Panc1 (cell line): Measurements from ENCODE around the gene RHBDL3. TPM values are rescaled to one million over a fixed set of nuclear protein-coding genes. Genes with fewer than 3 reads are reported as not detected.

ENCODE experiments used
- ATAC-seq: fragments of 200-7000 bp; cut with Tn5 transposase; 2 replicates; pipeline ENCODE4 v1.9.1; 2020; ENCODE audit warnings: mild to moderate bottlenecking, moderate library complexity
- Bru-seq: library from RNA; stranded (reverse); fragments of 400-500 nt; gene quantifications from one replicate; lab custom pipeline; 2021; lab: Mats Ljungman, UMichigan
- BruChase-seq, 2 experiments: library from RNA; stranded (reverse); fragments of 400-500 nt; gene quantifications; one replicate each; lab custom pipeline; 2021; lab: Mats Ljungman, UMichigan
- BruUV-seq: library from RNA; stranded (reverse); fragments of 400-500 nt; replicated peaks from 2 replicates; lab custom pipeline; 2021; lab: Mats Ljungman, UMichigan
- CTCF ChIA-PET: fragments of 300-600 bp; sonication (Branson Sonifier 250); formaldehyde crosslinking; loops from one replicate; lab custom pipeline; 2022; ENCODE audit warnings: antibody characterized with exemption; lab: Charles Lee
- POLR2A ChIA-PET: fragments of 300-600 bp; sonication (Branson Sonifier 250); formaldehyde crosslinking; loops from one replicate; lab custom pipeline; 2022; ENCODE audit warnings: antibody characterized with exemption; lab: Charles Lee
- DNase-seq: peaks from one replicate; pipeline ENCODE4 v3.0.0-alpha.2; 2010; ENCODE audit warnings: low read depth, low spot score
- H3K27ac ChIP-seq: 2 replicates; pipeline ENCODE4 v1.5.1; 2011; ENCODE audit warnings: mild to moderate bottlenecking, low read length, inconsistent platforms
- H3K27me3 ChIP-seq: fragments of 200-500 bp; sonication (Bioruptor generic); 2 replicates; pipeline ENCODE4 v1.6.0; 2014; ENCODE audit warnings: low read length, inconsistent platforms; ENCODE audit not compliant: control insufficient read depth, insufficient read depth
- H3K36me3 ChIP-seq: fragments of 200-500 bp; sonication (Bioruptor generic); 2 replicates; pipeline ENCODE4 v1.5.1; 2014; ENCODE audit warnings: inconsistent platforms, mild to moderate bottlenecking, low read length, moderate library complexity; ENCODE audit not compliant: control insufficient read depth, insufficient read depth
- H3K4me1 ChIP-seq: 2 replicates; pipeline ENCODE4 v1.5.1; 2011; ENCODE audit warnings: inconsistent platforms, mild to moderate bottlenecking, low read length, moderate library complexity; ENCODE audit not compliant: control insufficient read depth, insufficient read depth
- H3K4me3 ChIP-seq, 2 experiments: 2 replicates each; pipeline ENCODE4 v1.5.1; 2011 to 2012; ENCODE audit warnings: low read depth in 2 of 2, low read length in 2 of 2, mild to moderate bottlenecking in 2 of 2, inconsistent platforms in 1 of 2, moderate library complexity in 1 of 2
- H3K9me3 ChIP-seq: fragments of 200-500 bp; sonication (Bioruptor generic); 2 replicates; pipeline ENCODE4 v1.5.1; 2014; ENCODE audit warnings: low read depth, mild to moderate bottlenecking, inconsistent platforms, low read length, moderate library complexity; ENCODE audit not compliant: control insufficient read depth, insufficient read depth
- POLR2AphosphoS5 ChIP-seq: IDR thresholded peaks from 2 replicates; pipeline ENCODE4 v1.6.1; 2012; ENCODE audit warnings: mild to moderate bottlenecking, low read depth, low read length, moderate library complexity
- SIN3A ChIP-seq: IDR thresholded peaks from 2 replicates; pipeline ENCODE4 v1.6.1; 2012; ENCODE audit warnings: low read depth, mild to moderate bottlenecking, low read length, moderate library complexity, borderline replicate concordance; ENCODE audit not compliant: insufficient read depth
- TCF7L2 ChIP-seq: IDR thresholded peaks from 2 replicates; pipeline ENCODE4 v1.6.1; 2011; ENCODE audit warnings: mild to moderate bottlenecking, low read depth, low read length, inconsistent platforms
- in situ Hi-C: cut with HindIII; loops from 2 replicates; pipeline ENCODE4 v1.10.0; 2016; ENCODE audit warnings: low sequenced_read_pairs, low pct_unique_long_range_greater_than_20kb
- intact Hi-C: fragments of 100-400 bp; cut with micrococcal nuclease; formaldehyde crosslinking; loops from one replicate; pipeline ENCODE4 v1.10.0; 2022; ENCODE audit not compliant: unreplicated experiment
- long read RNA-seq: library from polyadenylated mRNA; unstranded; transcript quantifications from one replicate; pipeline ENCODE4 v2.0.0, GENCODE V29; 2021; ENCODE audit not compliant: unreplicated experiment
- polyA plus RNA-seq: library from polyadenylated mRNA; unstranded; fragments of >200 nt; gene quantifications from one replicate; pipeline ENCODE4 v1.2.1, GENCODE V29; 2012; ENCODE audit warnings: missing spikeins; ENCODE audit not compliant: insufficient read length
- total RNA-seq: library from RNA; stranded (reverse); gene quantifications from one replicate; pipeline ENCODE4 v1.2.1, GENCODE V29; 2021; ENCODE audit not compliant: unreplicated experiment
- TF ChIP-seq, protein P1 (sequence below), 2 experiments: IDR thresholded peaks; 2 replicates each; pipeline ENCODE4 v1.6.1; 2011 to 2012; ENCODE audit warnings: low read depth in 2 of 2, control low read depth in 1 of 2, low read length in 1 of 2, mild to moderate bottlenecking in 1 of 2, moderate library complexity in 1 of 2; ENCODE audit not compliant: insufficient read depth in 1 of 2
- TF ChIP-seq, protein P2 (sequence below): fragments of 450-650 bp; IDR thresholded peaks from 2 replicates; pipeline ENCODE4 v1.5.1; 2017; ENCODE audit warnings: mild to moderate bottlenecking

Gene RHBDL3
- total RNA-seq (3.2 TPM), Bru-seq, nascent RNA (percentile 41 among the genes with signal in this experiment), BruChase-seq, experiment 1, labeled RNA remaining after a 2-hour chase (percentile 51 among the genes with signal in this experiment), BruChase-seq, experiment 2, labeled RNA remaining after a 6-hour chase (percentile 47 among the genes with signal in this experiment)
- 2.5 TPM for polyA plus RNA-seq
- long read RNA-seq, partial matches to known transcripts = 0 of 8 reads
- long read RNA-seq, other reads (novel, unspliced or antisense) = 8 of 8 reads

DNA sequence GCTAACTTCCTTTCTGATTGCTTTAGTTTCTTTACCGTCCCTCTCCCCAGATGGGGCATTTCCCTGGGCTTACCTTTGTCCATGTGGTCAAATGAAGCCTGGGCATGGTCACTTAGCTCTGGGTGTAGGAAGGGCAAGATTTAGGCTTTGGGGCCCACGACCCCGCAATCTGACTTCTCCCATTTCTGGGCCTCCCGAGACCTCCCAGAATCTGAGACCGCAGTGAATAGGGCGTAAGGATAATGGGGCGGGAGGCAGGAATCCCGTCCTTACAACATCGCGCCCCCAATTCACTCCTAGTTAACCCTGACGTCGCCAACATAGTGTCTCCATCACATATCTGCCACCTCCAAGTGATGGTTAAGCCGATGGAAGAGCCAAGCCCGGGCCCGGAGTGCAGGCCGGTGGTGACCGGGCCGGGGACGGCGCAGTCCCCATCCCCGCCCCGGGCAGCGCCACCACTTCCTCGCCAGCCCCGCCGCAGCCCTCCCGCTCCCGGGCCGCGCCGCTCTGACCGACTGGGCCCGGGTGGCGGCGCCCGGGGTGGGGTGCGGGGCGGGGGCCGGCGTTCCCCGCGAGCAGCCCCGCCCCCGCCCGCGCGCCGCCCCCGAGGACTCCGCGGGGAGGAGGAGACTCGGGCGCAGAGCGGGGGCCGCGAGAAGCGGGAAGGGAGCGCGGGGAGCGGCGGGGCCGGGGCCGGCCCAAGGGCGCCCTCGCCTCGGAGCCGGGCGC is at the start of gene RHBDL3:
TSS of gene RHBDL3 (plus strand) at position 641 of the 732 bp plus-strand sequence. CDS start 358 bp downstream, outside the sequence.
- no TSS peak for BruUV-seq
- in situ Hi-C loops (no loop called here), intact Hi-C loops (no loop called here)
- TF ChIP-seq, protein P1, sequence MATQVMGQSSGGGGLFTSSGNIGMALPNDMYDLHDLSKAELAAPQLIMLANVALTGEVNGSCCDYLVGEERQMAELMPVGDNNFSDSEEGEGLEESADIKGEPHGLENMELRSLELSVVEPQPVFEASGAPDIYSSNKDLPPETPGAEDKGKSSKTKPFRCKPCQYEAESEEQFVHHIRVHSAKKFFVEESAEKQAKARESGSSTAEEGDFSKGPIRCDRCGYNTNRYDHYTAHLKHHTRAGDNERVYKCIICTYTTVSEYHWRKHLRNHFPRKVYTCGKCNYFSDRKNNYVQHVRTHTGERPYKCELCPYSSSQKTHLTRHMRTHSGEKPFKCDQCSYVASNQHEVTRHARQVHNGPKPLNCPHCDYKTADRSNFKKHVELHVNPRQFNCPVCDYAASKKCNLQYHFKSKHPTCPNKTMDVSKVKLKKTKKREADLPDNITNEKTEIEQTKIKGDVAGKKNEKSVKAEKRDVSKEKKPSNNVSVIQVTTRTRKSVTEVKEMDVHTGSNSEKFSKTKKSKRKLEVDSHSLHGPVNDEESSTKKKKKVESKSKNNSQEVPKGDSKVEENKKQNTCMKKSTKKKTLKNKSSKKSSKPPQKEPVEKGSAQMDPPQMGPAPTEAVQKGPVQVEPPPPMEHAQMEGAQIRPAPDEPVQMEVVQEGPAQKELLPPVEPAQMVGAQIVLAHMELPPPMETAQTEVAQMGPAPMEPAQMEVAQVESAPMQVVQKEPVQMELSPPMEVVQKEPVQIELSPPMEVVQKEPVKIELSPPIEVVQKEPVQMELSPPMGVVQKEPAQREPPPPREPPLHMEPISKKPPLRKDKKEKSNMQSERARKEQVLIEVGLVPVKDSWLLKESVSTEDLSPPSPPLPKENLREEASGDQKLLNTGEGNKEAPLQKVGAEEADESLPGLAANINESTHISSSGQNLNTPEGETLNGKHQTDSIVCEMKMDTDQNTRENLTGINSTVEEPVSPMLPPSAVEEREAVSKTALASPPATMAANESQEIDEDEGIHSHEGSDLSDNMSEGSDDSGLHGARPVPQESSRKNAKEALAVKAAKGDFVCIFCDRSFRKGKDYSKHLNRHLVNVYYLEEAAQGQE (IDR thresholded peaks at IDR 0.05; ENCODE audit: insufficient read depth in 1 of 2, low read depth in 2 of 2, low read length in 1 of 2) = no peak
- TF ChIP-seq SIN3A (no peak), TCF7L2 (no peak), POLR2AphosphoS5 (no peak)
- TF ChIP-seq, protein P2, sequence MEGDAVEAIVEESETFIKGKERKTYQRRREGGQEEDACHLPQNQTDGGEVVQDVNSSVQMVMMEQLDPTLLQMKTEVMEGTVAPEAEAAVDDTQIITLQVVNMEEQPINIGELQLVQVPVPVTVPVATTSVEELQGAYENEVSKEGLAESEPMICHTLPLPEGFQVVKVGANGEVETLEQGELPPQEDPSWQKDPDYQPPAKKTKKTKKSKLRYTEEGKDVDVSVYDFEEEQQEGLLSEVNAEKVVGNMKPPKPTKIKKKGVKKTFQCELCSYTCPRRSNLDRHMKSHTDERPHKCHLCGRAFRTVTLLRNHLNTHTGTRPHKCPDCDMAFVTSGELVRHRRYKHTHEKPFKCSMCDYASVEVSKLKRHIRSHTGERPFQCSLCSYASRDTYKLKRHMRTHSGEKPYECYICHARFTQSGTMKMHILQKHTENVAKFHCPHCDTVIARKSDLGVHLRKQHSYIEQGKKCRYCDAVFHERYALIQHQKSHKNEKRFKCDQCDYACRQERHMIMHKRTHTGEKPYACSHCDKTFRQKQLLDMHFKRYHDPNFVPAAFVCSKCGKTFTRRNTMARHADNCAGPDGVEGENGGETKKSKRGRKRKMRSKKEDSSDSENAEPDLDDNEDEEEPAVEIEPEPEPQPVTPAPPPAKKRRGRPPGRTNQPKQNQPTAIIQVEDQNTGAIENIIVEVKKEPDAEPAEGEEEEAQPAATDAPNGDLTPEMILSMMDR = no peak
- CTCF ChIA-PET = no interaction called here
- no peak for DNase-seq
- Histone ChIP-seq H3K4me3 (peak within 1 kb of the TSS; percentile 46 to 47), H3K9me3 (no peaks in the 10 kb centered on the region), H3K4me1 (peaks cover 5% of the 10 kb centered on the region; the same call in 1 of the 2 replicates), H3K36me3 (no peaks in the 10 kb centered on the region), H3K27ac (no peak within 1 kb of the TSS), H3K27me3 (peaks cover 14% of the 10 kb centered on the region)
- POLR2A ChIA-PET = no interaction called here
- ATAC-seq = peak; percentile 73

DNA sequence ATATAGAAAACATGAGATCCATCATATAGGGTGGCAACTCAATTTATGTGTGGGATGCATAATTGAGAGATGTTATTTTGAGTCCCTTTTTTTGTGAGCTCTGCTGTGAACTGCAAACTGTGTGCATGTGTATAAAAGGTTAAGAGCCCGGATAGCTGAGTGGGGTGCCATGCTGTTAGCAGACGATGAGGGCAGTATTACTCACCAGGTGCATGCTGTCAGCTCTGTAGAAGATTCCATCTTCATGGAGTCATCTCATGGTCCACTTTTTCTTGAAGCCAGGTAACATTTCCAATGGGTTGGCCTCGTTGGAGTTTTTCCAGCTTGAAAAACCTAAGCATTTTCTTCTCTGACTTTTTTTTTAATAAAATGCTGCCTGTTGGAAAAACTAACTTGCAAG is 43.0 kb upstream of the RHBDL3 start:
- no peaks in the 10 kb centered on the region for H3K4me1 ChIP-seq
- intact Hi-C loops (no loop called here), in situ Hi-C loops (no loop called here)
- BruUV-seq = no TSS peak
- no peaks in the 10 kb centered on the region for H3K9me3 ChIP-seq
- POLR2A ChIA-PET = no interaction called here
- H3K27ac ChIP-seq = no peak overlapping the region
- CTCF ChIA-PET = no interaction called here
- DNase-seq (no peak), ATAC-seq (no peak)
- no peaks in the 10 kb centered on the region for H3K36me3 ChIP-seq
- H3K4me3 ChIP-seq = no peak overlapping the region
- TF ChIP-seq, protein P2 = no peak
- no peak for TF ChIP-seq TCF7L2
- TF ChIP-seq SIN3A = no peak
- TF ChIP-seq, protein P1 (IDR thresholded peaks at IDR 0.05; ENCODE audit: insufficient read depth in 1 of 2, low read depth in 2 of 2, low read length in 1 of 2) = no peak
- no peak for TF ChIP-seq POLR2AphosphoS5
- H3K27me3 ChIP-seq = no peaks in the 10 kb centered on the region
